Activated naive CD4-positive, alpha-beta T cell treated with anti-CD3 and anti-CD28 coated beads, Interleukin-2, amount 50 U/mL, for 72 hours (primary cell): Measurements from ENCODE around the gene ZBED2. TPM values are rescaled to one million over a fixed set of nuclear protein-coding genes. Genes with fewer than 3 reads are reported as not detected.
A peak's percentile ranks its signal among the peaks of the same experiment; 100 is the strongest.
"Not testable (repeated sequence)": the region's sequence is repeated elsewhere in the genome, so short reads cannot be mapped to it uniquely, and the experiment has no call there.

Experiments
- ATAC-seq, 2 donors: fragments of 150-1000 bp; cut with Tn5 transposase; 2 replicates each; pipeline ENCODE4 v1.10.0; 2021; ENCODE audit warnings: mild to moderate bottlenecking in 2 of 2, moderate library complexity in 2 of 2
- DNase-seq, 2 donors: peaks; one replicate each; pipeline ENCODE4 v3.0.0; 2021 to 2022; ENCODE audit warnings: low spot score in 2 of 2
- H3K27ac Mint-ChIP-seq, 2 donors: one replicate each; pipeline ENCODE4 v1.8.0; 2022; ENCODE audit warnings: mild to moderate bottlenecking in 2 of 2, mixed read lengths in 2 of 2
- H3K36me3 Mint-ChIP-seq, 2 donors: one replicate each; pipeline ENCODE4 v1.8.0; 2022; ENCODE audit warnings: mixed read lengths in 2 of 2
- H3K9me3 Mint-ChIP-seq, 2 donors: one replicate each; pipeline ENCODE4 v1.8.0; 2022; ENCODE audit warnings: mixed read lengths in 2 of 2
- total RNA-seq, 2 donors: library from RNA; stranded (reverse); gene quantifications; one replicate each; pipeline ENCODE4 v1.2.3, GENCODE V29; 2022

ZBED2 gene
- total RNA-seq, 2 donors from 2014 or later = 306 to 517 TPM

DNA sequence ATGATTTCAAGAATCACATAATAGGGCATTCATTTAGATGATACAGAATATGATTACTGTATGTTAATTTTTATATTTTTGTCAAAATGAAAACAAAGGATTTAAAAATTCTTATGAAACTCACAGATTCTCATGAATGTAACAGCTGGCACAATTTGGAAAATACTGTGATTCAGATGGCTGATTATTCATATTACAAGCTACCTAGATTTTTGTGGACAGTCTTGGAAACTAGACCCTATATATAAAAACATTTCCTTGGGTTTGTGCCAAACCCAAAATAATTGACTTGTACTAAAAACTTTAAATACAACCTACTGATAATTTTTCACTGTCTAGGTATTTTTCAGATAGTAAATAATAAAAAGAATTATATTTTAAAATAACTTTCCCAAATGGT is 26.2 kb downstream of the ZBED2 start:
- H3K27ac Mint-ChIP-seq = no peak overlapping the region
- no peaks in the 10 kb centered on the region for H3K9me3 Mint-ChIP-seq
- ATAC-seq (no peak), DNase-seq (no peak)
- H3K36me3 Mint-ChIP-seq = peaks cover 0 to 48% of the 10 kb centered on the region in 2 donors

DNA sequence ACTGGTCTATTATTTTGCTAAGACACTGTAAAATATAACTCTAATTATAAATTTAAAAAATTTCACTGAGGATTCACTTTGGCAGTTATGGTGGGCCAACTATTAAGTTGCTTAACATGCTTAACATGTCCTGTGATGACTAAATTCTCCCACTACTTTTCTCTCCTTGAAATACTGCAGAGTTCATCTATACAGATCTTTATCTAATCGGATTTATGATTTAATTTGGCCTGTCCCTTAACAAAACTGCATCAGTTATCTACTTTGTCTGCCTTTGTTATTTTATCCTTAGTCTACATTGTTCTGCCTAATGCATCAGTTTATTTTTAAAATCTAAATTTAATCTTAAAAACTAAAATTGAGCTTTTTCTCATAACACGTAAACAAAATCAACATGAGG is 26.8 kb downstream of the ZBED2 start:
- Mint-ChIP-seq H3K9me3 (no peaks in the 10 kb centered on the region), H3K36me3 (peaks cover 0 to 45% of the 10 kb centered on the region in 2 donors), H3K27ac (no peak overlapping the region)
- no peak for ATAC-seq
- no peak for DNase-seq

DNA sequence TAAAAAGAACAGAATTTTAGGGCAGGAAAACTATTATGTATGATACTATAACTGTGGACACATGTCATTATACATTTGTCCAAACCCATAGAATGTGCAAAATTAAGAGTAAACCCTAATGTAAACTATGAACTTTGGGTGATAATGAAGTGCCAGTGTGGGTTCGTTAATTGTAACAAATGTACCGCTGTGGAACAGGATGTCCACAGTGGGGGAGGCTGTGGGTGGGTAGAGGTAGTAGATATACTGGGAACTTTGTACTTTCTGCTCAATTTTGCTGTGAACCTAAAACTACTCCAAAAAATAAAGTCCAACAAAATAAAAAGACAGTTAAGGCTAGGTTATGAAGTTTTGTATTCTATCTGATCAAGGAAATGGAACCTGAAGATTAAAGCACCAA is 28.3 kb downstream of the ZBED2 start:
- ATAC-seq (no peak), DNase-seq (no peak)
- no peak overlapping the region for H3K27ac Mint-ChIP-seq
- H3K36me3 Mint-ChIP-seq = peaks cover 0 to 59% of the 10 kb centered on the region in 2 donors
- peaks cover 0 to 6% of the 10 kb centered on the region in 2 donors for H3K9me3 Mint-ChIP-seq

DNA sequence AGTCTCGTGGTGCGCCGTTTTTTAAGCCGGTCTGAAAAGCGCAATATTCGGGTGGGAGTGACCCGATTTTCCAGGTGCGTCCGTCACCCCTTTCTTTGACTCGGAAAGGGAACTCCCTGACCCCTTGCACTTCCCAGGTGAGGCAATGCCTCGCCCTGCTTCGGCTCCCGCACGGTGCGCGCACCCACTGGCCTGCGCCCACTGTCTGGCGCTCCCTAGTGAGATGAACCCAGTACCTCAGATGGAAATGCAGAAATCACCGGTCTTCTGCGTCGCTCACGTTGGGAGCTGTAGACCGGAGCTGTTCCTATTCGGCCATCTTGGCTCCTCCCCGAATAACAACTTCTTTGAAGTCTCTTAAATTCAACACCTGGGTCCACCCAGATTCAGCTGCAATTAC is 33.2 kb downstream of the ZBED2 start:
- not testable (repeated sequence) for ATAC-seq, DNase-seq, H3K27ac Mint-ChIP-seq, H3K9me3 Mint-ChIP-seq
- H3K36me3 Mint-ChIP-seq = peaks cover 0 to 28% of the 10 kb centered on the region in 2 donors

DNA sequence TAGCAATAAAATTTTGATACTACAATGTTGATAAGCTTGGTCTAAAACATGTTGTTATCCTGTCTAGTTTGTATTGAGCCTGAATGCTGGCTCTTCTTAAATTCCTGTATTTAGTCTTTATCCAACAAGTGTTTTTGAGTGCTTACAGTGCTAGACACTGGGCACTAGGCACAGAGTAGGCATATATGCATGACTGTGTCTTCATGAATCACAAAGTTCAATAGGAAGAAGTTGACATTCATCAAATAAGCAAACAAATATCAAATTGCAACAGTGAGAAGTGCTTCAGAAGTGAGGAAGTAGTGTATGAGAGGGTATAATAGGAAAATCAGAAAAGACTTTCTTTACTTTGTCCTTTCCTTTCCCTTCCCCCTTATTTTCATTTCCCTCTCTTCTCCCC is 46.4 kb downstream of the ZBED2 start:
- H3K9me3 Mint-ChIP-seq = no peaks in the 10 kb centered on the region
- no peak for DNase-seq
- H3K27ac Mint-ChIP-seq = no peak overlapping the region
- H3K36me3 Mint-ChIP-seq = peaks cover 19 to 30% of the 10 kb centered on the region in 2 donors
- peak in 1 of 2 donors; percentile 9 for ATAC-seq

DNA sequence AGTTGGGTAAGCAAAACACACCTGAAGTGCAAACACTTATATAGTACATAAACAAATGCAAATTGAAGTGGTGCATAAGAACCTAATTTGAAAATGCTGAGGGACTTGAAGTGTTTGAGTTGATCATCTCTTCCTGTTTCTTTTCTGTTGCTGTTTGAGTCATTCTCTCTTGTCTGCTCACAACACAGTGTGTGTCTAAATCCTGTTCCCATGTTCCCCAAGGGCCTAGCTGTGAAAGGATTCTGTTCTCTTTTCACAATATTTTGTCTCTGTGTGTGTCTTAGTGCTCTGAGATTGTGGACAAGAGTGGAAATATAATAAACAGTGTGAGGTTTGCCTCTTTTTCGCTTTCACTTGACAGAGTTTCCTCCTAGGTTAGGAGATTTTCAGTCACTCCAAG is 47.1 kb downstream of the ZBED2 start:
- Mint-ChIP-seq H3K27ac (no peak overlapping the region), H3K36me3 (peaks cover 21 to 33% of the 10 kb centered on the region in 2 donors), H3K9me3 (no peaks in the 10 kb centered on the region)
- DNase-seq = no peak
- peak; percentile 53 to 62 for ATAC-seq

DNA sequence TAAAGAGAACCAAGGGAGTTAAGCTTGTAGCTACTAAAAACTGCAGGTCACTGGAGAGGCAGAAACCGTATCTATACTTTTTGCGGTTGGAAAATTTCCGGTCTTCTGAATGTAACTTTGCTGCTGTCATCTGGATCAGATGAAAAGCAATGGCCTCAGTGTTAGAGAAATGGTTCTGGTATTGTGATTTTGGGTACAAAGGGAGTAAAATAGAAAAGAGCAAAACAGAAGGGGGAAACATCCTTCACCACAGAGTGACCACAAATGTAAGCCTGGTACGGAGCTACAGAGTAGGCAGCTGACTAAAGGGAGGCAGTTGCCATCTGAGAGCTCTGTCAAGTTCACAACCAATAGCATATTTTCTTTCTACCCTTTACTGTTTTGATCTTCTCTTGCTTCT is 47.5 kb downstream of the ZBED2 start:
- H3K27ac Mint-ChIP-seq = no peak overlapping the region
- H3K9me3 Mint-ChIP-seq = no peaks in the 10 kb centered on the region
- DNase-seq (peak in 1 of 2 donors; percentile 54), ATAC-seq (peak; percentile 78 to 87)
- peaks cover 23 to 34% of the 10 kb centered on the region in 2 donors for H3K36me3 Mint-ChIP-seq

DNA sequence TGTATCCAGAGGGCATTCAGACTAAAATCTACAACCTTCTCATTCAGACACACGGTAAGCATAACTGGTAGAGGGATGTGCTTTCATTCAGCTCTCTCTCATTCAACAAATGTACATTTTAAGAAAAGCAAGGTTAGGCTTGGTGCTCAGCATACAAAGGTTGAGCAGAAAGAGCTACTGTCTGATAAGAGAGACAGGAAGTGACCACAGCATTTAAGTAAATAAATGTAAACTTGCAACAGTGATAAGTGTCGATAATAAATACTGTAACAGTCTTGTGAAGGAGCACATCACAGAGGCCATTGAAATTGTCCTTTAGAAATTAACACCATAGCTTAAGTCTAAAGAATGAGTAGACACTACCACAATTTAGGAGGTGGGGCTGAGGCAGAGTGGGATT is 49.8 kb downstream of the ZBED2 start:
- Mint-ChIP-seq H3K9me3 (no peaks in the 10 kb centered on the region), H3K27ac (peak overlapping the region in 1 of 2 donors; percentile 98), H3K36me3 (peaks cover 20 to 38% of the 10 kb centered on the region in 2 donors)
- no peak for ATAC-seq
- DNase-seq = no peak

Other genes starting within 250 kb of the ZBED2 start
- 10 to 100 TPM; 31.7 to 97.9 TPM for gene CD96, start 53.1 kb downstream of the ZBED2 start, total RNA-seq
- 10 to 100 TPM; 11.0 to 24.9 TPM for gene PLCXD2, start 79.3 kb upstream of the ZBED2 start, total RNA-seq